ENCODE measurements around the gene DOCK6. TPM values are rescaled to one million over a fixed set of nuclear protein-coding genes. Genes with fewer than 3 reads are reported as not detected.

DOCK6 gene
- total RNA-seq, 2 experiments from 2014 or later: 24.1 to 74.6 TPM

- ChIA-PET CTCF (ENCODE audit: unreplicated experiment) (no interaction called here), POLR2A (interaction anchor here (0.5 to 0.7 kb wide), 2 partner anchors 50 to 204 kb away, joined by 3 read pairs; no protein-coding TSS in a partner anchor)
- no TSS peak for BruUV-seq (replicated peaks)
Observed at GRCh38 chr19:11273989-11274388, 11.7 kb upstream of the DOCK6 start.

GRCh38 chr19:11273296-11273695 lies 11.0 kb upstream of the DOCK6 start:
- Histone ChIP-seq H3K36me3 (ENCODE audit: insufficient read depth, low read length) (no peaks in the 10 kb centered on the region), H2AFZ (ENCODE audit: low read length) (no peak overlapping the region), H3K4me3 (ENCODE audit: low read depth, low read length, poor library complexity, severe bottlenecking) (no peak overlapping the region), H3K27ac (ENCODE audit: low read depth, low read length, poor library complexity, severe bottlenecking) (no peak overlapping the region), H4K20me1 (ENCODE audit: insufficient read depth, low read length) (no peaks in the 10 kb centered on the region), H3K9me3 (ENCODE audit: low read length) (no peaks in the 10 kb centered on the region), H3K4me1 (ENCODE audit: insufficient read depth, low read length, poor library complexity, severe bottlenecking) (no peaks in the 10 kb centered on the region), H3K9me2 (ENCODE audit: insufficient read depth, low read length) (no peaks in the 10 kb centered on the region), H3K79me2 (ENCODE audit: insufficient read depth, low read depth, low read length) (no peaks in the 10 kb centered on the region), H3K4me2 (ENCODE audit: low read length) (no peak overlapping the region)
- DNase-seq (ENCODE audit: low spot score): no peak
- CTCF ChIA-PET (ENCODE audit: unreplicated experiment): no interaction called here
- intact Hi-C loops (cut with micrococcal nuclease; ENCODE audit: unreplicated experiment): no loop called here
- TF ChIP-seq, protein P1, sequence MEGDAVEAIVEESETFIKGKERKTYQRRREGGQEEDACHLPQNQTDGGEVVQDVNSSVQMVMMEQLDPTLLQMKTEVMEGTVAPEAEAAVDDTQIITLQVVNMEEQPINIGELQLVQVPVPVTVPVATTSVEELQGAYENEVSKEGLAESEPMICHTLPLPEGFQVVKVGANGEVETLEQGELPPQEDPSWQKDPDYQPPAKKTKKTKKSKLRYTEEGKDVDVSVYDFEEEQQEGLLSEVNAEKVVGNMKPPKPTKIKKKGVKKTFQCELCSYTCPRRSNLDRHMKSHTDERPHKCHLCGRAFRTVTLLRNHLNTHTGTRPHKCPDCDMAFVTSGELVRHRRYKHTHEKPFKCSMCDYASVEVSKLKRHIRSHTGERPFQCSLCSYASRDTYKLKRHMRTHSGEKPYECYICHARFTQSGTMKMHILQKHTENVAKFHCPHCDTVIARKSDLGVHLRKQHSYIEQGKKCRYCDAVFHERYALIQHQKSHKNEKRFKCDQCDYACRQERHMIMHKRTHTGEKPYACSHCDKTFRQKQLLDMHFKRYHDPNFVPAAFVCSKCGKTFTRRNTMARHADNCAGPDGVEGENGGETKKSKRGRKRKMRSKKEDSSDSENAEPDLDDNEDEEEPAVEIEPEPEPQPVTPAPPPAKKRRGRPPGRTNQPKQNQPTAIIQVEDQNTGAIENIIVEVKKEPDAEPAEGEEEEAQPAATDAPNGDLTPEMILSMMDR (conservative IDR thresholded peaks at IDR 0.05; ENCODE audit: low read length): no peak
- no peak for TF ChIP-seq EZH2phosphoT487 (IDR thresholded peaks at IDR 0.05; ENCODE audit: borderline replicate concordance, low read depth, low read length)
- BruUV-seq (replicated peaks): no TSS peak
- POLR2A ChIA-PET: interaction anchor here (0.5 to 0.6 kb wide), 3 partner anchors 25 to 51 kb away, joined by 3 to 4 read pairs (median 3); no protein-coding TSS in a partner anchor

More at GRCh38 chr19:11273989-11274388, 11.7 kb upstream of the DOCK6 start:
- no peaks in the 10 kb centered on the region for H3K79me2 ChIP-seq (ENCODE audit: insufficient read depth, low read depth, low read length)
- DNase-seq (ENCODE audit: low spot score): no peak
- no peak overlapping the region for H2AFZ ChIP-seq (ENCODE audit: low read length)
- H3K4me3 ChIP-seq (ENCODE audit: low read depth, low read length, poor library complexity, severe bottlenecking): no peak overlapping the region
- no peak overlapping the region for H3K27ac ChIP-seq (ENCODE audit: low read depth, low read length, poor library complexity, severe bottlenecking)
- H3K9me3 ChIP-seq (ENCODE audit: low read length): no peaks in the 10 kb centered on the region
- H4K20me1 ChIP-seq (ENCODE audit: insufficient read depth, low read length): no peaks in the 10 kb centered on the region
- no peak overlapping the region for H3K4me2 ChIP-seq (ENCODE audit: low read length)
- no peaks in the 10 kb centered on the region for H3K9me2 ChIP-seq (ENCODE audit: insufficient read depth, low read length)
- no peaks in the 10 kb centered on the region for H3K36me3 ChIP-seq (ENCODE audit: insufficient read depth, low read length)
- H3K4me1 ChIP-seq (ENCODE audit: insufficient read depth, low read length, poor library complexity, severe bottlenecking): no peaks in the 10 kb centered on the region
- intact Hi-C loops (cut with micrococcal nuclease; ENCODE audit: unreplicated experiment): no loop called here
- TF ChIP-seq, protein P1 (conservative IDR thresholded peaks at IDR 0.05; ENCODE audit: low read length): no peak
- TF ChIP-seq EZH2phosphoT487 (IDR thresholded peaks at IDR 0.05; ENCODE audit: borderline replicate concordance, low read depth, low read length): no peak

DNA sequence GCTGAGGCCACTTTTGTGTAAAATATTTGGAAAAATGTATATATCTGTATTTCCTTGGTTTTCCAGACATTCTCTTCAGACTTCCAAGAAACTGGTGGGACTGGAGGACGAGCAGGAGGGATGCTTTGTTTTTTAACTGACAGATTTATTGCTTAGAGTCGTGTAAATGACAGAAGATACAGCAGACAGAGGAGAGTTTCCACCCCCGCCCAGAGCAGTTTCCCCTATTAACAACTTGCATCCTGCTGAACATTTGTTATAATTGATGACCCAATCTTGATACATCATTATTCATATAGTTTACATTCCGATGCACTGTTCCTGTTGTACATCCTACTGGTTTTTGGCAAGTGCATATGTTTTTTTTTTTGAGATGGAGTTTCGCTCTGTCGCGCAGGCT lies 7.1 kb upstream of the DOCK6 start:
- BruUV-seq (replicated peaks): no TSS peak
- H2AFZ ChIP-seq (ENCODE audit: low read length): no peak overlapping the region

More for the DNA sequence above, 7.1 kb upstream of the DOCK6 start:
- TF ChIP-seq, protein P1 (conservative IDR thresholded peaks at IDR 0.05; ENCODE audit: low read length): no peak
- no peak for TF ChIP-seq EZH2phosphoT487 (IDR thresholded peaks at IDR 0.05; ENCODE audit: borderline replicate concordance, low read depth, low read length)
- H3K4me1 ChIP-seq (ENCODE audit: insufficient read depth, low read length, poor library complexity, severe bottlenecking): peaks cover 9% of the 10 kb centered on the region
- no peaks in the 10 kb centered on the region for H3K9me3 ChIP-seq (ENCODE audit: low read length)
- H3K4me3 ChIP-seq (ENCODE audit: low read depth, low read length, poor library complexity, severe bottlenecking): no peak overlapping the region
- no peaks in the 10 kb centered on the region for H4K20me1 ChIP-seq (ENCODE audit: insufficient read depth, low read length)
- DNase-seq (ENCODE audit: low spot score): no peak
- H3K79me2 ChIP-seq (ENCODE audit: insufficient read depth, low read depth, low read length): no peaks in the 10 kb centered on the region
- ChIA-PET CTCF (ENCODE audit: unreplicated experiment) (no interaction called here), POLR2A (no interaction called here)
- H3K36me3 ChIP-seq (ENCODE audit: insufficient read depth, low read length): no peaks in the 10 kb centered on the region
- intact Hi-C loops (cut with micrococcal nuclease; ENCODE audit: unreplicated experiment): no loop called here
- H3K27ac ChIP-seq (ENCODE audit: low read depth, low read length, poor library complexity, severe bottlenecking): no peak overlapping the region
- no peak overlapping the region for H3K4me2 ChIP-seq (ENCODE audit: low read length)
- H3K9me2 ChIP-seq (ENCODE audit: insufficient read depth, low read length): no peaks in the 10 kb centered on the region
